Fibroblast of pulmonary artery (primary cell): ENCODE data around the gene TSHZ2.

Source experiments
- DNase-seq: peaks from one replicate; pipeline ENCODE4 v3.0.0-alpha.2; 2010; ENCODE audit warnings: low read depth
- H3K4me3 ChIP-seq: replicated peaks from 2 replicates; pipeline ENCODE4 v1.5.1; 2011; ENCODE audit warnings: low read depth, mild to moderate bottlenecking, control low read depth, low read length, moderate library complexity
- CTCF ChIP-seq: IDR thresholded peaks from 2 replicates; pipeline ENCODE4 v1.5.1; 2011; ENCODE audit warnings: mild to moderate bottlenecking, control low read depth, low read length, inconsistent platforms; ENCODE audit errors: missing control alignments

Gene TSHZ2

DNA sequence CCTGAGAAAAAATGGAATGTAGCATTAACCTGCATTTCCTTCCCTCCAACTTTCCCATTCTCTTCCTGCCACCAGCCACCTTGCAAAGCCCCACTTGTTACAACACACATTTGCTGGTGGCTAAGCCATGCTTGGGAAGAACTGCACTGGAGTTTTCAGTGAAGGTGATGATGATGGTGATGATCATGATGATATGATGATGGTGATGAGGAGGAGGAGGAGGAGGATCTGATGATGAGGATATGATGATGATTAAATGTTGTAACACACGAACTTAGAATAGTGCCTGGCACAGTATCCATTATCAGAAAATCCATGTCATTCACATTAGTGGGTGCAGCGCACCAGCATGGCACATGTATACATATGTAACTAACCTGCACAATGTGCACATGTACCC, 297.2 kb downstream of the TSHZ2 start:
- no peak for DNase-seq
- TF ChIP-seq CTCF: no peak
- H3K4me3 ChIP-seq: no peak overlapping the region

GRCh38 chr20:53270792-53271375, 298.7 kb downstream of the TSHZ2 start:
- DNase-seq: no peak
- TF ChIP-seq CTCF: no peak
- H3K4me3 ChIP-seq: no peak overlapping the region

DNA sequence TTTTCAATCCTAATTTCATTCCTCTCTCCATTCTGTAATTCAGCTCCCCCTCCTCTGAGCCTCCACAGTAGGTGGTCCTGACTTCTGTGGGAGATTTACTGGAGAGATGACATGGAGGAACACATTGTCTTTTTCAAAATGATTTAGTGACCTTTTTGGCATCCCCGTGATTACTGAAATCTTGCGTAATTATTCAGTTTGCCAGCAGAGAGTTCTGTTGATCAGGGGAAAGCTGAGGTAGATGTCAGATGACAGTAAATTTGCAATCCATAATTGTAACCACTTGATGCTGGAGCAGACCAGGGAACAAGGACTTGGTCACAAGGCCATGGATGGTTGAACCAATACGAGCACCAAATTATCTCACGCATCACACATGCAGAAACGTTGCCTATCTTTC, 302.2 kb downstream of the TSHZ2 start:
- no peak for DNase-seq
- TF ChIP-seq CTCF: no peak
- no peak overlapping the region for H3K4me3 ChIP-seq

DNA sequence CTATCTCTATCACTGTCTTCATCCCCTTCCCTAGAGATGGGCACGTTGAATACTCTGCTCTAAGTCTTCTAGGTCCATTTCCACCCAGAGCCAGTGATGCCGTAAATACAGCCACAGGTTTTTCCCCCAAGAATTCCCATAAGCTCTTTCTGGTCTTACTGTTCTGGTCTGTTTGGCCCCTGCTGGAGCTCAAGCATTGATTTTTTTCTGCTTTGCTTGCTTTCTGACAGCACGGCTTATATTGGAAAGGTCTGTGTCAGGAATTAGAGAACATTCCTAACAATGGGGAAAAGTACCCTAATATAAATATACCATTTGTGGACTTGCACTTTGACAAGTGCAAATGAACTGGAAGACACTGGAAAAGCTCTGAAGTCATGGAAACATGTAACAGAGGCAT, 302.6 kb downstream of the TSHZ2 start:
- H3K4me3 ChIP-seq: no peak overlapping the region
- no peak for TF ChIP-seq CTCF
- no peak for DNase-seq

GRCh38 chr20:53276143-53276542, 304.0 kb downstream of the TSHZ2 start:
- H3K4me3 ChIP-seq: no peak overlapping the region
- no peak for TF ChIP-seq CTCF
- DNase-seq: no peak

DNA sequence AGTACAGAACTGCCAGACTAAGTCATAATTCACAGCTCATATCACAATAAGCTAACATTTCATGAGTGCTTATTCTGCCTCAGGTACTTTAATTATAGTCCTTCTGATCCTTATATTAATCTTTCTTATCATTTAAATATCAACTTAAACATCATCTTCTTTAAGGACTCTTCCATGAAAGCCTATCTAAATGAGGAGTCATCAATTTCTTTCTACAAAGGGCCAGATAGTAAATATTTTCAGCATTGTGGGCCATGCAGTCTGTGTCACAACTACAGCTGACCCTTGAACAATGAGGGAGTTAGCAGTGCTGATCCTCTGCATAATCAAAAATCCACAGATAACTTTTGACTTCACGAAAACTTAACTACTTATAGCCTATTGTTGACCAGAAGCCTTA, 306.4 kb downstream of the TSHZ2 start:
- no peak for TF ChIP-seq CTCF
- no peak for DNase-seq
- H3K4me3 ChIP-seq: no peak overlapping the region

DNA sequence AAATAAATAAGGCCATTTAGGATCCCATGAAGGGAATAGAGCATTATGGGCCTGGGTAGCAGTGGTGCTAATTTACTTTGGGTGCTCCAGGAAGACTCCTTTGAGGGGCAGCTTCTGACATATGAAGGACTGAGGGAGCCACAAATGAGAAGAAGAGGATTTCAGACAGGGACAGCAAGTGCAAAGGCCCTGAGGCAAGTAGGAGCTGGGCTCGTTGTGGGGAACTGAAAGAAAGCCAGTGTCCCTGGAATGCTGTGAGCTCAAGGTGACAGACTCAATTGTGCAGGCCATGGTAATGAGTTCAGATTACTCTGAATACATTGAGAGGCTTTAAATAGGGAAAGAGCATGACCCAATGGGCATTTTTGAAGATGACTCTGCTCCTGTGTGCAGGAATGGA, 307.6 kb downstream of the TSHZ2 start:
- DNase-seq: no peak
- H3K4me3 ChIP-seq: no peak overlapping the region
- TF ChIP-seq CTCF: no peak
